NCI-H510A (cell line): ENCODE results near the gene ZNF423.

ENCODE experiments used
- DNase-seq: peaks from one replicate; lab custom pipeline; 2025; lab: John Stamatoyannopoulos, UW

ZNF423 gene

DNA sequence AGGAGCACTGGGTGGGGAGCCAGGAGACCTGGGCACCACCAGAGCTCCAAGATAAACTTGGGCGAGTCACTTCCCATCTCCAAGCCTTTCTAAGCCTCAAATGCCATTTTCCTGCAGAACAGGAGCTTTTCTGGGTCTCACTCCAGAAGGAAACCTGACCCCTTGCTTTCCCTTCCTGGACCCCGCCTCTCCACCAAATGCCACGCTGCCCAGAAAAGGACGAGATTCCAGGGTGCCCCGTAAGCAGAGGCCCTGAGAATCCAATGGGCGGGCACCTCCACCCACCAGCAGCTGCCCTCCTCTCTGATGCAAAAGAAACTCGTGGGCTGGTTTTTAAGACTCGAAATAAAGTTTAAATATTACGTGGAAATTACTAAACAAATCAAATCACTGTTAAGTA is 31.3 kb downstream of the ZNF423 start:
- no peak for DNase-seq

DNA sequence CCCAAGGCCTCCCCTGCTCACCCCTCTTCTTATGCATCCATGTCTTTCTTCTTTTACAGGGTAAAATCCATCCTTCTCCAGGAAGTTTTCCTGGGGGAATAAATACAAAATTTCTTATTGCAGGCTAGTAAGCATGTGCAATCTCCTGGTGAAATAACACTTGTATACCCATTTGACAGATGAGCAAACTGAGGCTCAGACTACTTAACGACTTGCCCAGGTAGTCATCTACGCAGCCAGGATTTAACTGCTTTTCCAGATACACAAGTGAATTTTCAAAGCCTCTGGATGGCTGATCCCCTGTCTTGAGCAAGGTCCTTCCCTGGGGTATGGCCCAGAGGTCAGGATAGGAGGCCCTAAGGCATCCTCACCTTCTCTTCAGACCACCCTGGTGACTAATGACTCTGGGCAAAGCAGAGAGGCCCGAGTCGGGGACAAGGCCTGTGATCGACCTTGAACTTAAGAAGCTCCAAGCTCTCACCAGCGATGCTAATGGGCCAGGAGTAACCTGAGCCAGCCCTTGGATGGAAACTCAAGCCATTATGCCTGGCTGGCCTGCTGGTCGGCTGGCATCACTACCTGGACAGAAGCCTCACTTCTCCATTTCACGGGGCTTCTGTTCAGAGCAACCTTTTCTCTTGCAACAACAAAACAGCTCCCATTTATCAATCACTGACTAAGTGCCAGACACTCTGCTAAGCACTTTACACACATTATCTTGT is 33.1 kb downstream of the ZNF423 start:
- DNase-seq = no peak

DNA sequence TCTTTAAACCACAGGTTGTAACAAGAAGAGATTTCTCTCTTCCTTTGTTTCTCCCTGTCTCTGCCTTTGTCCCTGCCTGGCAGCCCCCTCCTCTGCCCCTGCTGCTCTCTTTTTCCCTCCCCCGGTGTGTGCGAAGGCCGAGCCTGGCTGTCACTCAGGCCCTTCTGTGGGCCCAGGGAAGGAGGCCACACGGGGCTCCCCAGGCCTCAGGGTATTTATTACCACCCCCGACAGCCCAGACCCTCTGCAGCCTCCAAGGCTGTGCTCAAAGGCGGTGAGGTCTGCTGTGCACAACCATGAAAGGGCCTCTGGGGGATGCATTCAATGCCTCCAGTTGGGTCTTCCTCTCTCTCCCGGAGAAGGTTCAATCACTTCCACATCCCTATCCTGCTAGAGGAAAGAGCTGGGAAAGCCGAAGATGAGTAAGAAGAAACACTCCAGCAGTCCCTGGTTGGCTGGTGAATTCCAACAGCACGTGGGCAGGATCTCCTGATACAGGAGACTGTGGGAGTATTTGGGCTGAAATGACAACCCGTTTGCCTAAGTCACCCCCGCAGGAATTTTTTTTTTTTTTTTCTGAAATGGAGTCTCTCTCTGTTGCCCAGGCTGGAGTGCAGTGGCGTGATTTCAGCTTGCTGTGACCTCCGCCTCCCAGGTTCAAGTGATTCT is 34.2 kb downstream of the ZNF423 start:
- DNase-seq = no peak

DNA sequence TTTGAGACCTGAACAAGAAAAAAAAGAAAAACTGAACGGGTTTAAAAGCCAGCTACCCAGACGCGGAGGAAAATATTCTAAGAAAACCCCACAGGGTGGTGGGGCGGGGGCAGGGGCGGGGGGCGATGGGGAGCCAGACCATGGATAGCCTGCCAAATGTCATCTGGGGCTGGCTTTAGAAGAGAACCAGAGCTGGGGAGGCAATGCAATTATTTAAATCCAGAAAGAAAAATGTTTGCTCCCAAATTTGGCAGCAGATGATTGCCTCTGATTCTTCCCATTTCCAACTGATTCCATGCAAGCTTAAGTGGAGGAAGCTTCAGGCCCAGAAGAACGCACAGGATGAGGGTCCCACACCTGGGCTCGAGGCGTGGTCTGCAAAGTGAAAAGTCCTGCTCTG is 34.8 kb downstream of the ZNF423 start:
- no peak for DNase-seq

DNA sequence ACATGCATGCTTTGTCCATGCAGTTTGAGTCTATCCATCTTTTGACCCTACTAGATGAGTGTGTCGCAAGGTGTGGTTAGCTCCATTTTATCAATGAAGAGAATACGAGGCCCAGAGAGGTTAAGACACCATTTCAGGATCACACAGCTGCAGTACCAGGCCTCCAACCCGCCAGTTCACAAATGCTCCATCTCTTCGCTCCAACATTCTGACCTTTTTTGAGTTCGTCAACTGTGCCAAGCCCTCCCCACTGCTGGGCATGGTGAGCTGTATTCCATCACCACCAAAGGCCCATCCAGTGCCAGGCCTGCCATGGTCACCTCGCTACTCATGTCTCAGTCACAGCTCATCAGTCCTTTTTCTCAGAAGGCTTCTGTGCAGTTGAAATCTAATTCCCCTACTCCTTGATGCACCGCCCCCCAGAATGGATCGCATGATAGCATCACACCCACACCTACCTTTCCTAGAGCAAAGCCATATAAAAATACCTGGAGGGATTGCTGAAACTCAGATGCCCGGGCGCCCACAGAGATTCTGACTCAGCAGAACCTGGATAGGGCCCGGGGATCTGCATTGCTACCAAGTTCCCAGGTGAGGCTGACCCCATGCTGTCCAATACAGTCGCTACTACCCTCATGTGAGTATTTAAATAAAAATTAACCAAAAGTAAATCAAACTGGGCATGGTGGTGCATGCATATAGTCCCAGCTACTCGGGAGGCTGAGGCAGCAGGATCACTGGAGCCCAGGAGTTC is 38.0 kb downstream of the ZNF423 start:
- DNase-seq = no peak

DNA sequence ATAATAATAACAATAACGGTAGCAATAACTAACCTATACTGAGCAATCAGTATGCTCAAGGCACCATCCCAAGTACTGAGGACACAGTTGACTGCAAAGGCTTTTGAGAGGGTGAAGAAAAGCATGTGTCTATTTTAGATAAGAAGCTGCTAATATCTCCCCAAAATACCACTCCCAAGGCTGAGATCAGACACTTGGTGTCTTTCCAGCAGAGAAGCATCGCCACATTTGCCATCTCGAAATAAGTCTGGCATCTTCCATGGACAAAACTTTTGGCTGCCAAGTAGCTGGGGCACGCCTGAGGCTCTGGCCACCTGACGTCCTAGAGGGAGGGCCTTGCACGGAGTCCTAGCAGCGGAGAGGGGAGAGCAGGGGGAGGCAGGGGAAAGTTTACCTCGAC is 39.0 kb downstream of the ZNF423 start:
- no peak for DNase-seq

DNA sequence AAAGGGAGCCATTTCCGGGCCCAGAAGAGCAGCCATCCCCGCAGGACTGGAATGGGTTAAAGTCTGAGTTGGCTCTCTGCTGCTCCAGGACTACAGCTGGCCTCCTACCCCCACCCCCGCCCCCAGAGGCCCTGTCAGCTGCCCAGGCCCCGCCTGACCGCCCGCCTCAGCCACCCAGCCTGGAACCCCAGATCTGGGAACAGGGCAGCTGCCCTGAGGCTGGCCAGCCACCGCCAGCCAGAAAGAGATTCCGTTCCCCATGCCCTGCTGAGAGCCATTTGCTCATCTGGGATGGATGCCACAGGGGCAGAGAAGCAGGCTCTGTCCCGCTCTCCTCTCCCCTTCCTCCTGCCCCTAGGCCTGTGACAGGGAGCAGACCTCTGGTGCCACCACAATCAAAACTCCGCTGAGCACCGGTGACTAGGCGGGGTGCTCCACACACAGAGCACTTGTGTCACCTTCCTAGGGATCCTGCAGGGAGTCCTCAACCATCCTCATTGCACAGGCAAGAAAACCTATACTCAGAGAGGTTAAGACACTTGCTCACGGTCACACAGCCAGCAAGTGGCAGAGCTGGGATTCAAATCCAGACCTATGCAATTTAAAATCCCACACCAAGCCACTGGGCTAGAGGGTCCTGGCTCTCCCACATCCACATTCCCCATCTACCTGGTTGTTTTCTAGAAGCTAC is 44.1 kb downstream of the ZNF423 start:
- DNase-seq = no peak

DNA sequence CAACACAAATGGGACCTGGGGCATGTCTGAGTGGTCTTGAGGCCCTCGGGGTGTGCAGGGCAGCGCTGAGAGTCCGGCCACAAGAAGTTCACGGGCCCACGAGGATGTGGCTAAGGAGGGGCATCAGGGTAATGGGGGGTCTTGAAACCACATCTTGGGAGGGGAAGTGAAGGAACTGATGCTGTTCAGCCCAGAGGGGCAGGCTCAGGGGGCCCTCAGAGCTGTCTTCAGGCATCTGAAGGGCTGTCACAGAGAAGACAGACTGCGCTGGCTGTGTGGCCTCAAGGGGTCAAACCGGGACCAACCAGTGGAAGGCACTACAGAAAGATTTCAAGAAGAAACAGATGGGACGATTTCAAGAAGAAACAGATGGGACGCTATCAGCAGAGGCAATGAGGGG is 45.1 kb downstream of the ZNF423 start:
- no peak for DNase-seq

DNA sequence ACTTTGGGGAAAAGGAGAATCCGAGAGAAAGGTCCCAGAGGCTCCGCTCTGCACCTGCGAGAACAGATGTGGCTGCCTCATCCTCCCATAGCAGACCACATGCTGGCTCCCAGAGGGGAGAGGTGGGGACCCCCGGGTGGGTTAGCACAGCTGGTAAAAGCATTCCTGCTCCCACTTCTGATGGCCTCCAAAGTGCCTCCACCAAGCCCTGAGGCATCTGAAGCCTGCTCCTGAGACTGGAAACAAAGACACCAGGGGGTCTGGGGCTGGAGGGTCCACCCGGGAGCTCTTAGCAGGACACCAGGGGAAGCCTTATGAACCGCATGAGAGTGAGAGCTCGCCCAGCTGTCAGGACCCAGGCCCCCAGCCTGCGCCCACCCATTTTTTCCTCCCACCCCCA is 46.4 kb downstream of the ZNF423 start:
- no peak for DNase-seq

DNA sequence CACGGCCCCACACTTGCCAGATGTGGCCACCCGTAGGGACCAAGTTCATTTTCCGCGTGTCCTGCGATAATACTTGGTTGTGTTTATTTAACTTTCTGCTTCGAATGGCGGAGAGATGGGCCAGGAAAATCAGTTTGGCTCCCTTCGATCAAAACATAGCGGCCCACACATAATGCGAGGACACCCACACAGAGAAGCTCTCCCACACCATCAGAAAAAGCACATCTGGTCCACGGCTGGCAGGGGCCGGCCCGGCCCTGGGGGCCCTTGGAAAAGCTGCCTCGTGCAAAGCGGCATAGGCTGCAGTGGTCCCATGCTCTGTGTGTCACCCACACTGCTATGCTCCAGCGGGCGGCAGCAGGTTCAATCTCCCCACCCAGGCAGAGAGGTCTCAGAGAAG is 46.9 kb downstream of the ZNF423 start:
- DNase-seq = no peak

DNA sequence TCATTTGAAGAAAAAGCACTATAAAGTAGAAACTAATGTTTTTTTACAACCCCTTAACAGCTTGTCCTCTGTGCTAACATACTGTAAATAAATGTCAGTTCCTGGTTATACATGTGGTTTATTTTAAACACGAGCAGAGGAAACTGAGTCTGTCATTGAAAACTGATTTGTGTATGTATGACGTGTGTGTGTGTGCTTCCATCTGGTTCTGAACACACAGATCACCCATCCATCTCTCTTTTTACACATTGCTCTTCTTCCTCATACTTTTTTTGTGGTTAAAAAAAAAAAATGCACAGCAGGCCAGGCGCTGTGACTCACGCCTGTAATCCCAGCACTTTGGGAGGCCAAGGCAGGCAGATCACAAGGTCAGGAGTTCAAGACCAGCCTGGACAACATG is 49.5 kb downstream of the ZNF423 start:
- DNase-seq = no peak

DNA sequence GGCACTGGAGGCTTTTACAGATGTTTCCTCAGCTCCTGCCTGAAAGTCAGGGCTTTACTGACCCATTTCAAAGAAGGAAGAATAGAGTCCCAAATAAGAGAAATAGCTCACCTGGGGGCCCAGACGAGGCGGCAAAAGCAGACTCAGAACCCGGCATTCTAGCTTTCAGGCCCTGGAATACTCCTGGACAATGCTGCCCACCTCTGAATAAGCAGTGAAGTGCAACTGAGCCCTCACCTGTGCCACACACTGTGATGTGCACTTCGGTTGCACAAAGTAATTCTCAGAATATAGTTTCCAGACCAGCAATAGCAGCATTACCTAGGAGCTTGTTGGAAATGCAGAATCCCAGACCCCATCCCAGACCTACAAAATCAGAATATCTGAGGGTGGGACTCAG is 54.6 kb downstream of the ZNF423 start:
- no peak for DNase-seq

DNA sequence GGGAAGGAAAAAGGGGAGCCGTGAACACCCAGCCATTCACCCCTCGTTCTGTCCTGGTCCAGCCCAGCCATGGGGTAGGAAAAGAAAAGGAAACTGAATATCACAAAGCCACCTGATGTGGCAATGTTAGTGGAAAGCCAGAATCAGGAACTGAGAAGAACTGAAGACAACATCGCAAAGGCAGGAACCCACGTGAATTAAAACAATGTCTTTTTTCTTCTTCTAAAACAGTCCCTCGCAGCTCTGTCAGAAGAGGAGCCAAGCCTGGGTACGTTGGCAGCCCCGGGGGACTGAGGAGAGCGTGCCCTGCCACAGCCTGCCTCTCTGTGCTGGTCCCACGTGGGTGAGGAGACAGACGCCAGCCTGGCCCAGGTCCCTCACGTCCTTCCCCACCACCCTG is 55.0 kb downstream of the ZNF423 start:
- DNase-seq = no peak

DNA sequence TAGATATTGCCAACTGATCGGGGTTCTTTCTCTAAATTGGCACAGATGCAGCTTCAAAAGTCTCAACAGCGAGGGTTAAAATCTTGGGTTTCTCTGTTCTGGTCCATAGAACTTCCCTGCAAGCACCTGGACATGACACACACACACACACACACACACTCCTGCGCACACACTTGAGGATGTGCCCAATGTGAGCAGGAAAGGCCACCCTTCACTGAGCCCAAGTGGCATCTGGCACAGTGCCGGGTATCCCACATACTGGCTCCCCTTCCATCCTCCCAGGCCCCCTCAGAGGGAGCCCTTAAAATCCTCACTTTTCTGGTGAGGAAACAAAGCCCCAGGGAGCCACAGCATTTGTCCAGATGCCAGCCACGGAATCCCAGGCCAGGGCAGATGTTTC is 55.5 kb downstream of the ZNF423 start:
- DNase-seq = no peak

DNA sequence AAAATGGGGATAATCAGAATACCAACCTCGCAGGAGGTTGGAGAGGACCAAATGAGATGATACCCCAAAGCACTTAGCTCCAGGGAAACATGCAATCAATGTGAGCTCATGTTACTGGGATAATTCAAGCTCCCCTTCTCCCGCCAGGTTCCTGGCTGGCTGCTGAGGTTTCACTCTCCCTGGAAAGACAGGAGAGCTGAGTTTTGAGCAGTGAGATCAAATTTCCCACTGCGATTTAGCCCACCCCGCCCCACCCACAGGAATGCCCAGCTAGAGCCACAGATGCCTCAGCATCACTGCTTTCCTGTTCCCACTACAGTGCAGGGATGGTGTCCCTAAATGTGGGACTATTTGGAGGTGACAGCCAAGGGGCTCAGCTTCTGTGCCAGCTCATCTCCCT is 56.7 kb downstream of the ZNF423 start:
- DNase-seq = no peak

DNA sequence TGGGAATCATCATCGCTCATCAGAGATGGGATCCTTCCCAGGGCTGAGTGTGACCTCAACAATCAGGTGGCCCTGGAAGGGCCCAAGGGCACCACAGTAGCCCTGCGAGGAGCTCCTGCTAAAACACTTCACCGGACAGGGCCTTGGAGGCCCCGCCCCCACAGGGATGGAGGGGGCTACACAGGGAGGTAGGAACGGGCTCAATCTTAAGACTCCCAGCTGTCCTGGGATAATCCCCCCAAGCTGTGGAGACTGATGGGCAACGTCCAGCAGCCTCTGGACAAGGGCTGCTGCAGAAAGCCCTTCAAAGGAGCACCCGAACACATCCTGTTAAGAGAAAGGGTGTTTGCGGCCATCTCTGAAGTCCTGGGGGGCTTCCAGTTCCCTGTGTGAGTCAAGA is 60.4 kb downstream of the ZNF423 start:
- no peak for DNase-seq

DNA sequence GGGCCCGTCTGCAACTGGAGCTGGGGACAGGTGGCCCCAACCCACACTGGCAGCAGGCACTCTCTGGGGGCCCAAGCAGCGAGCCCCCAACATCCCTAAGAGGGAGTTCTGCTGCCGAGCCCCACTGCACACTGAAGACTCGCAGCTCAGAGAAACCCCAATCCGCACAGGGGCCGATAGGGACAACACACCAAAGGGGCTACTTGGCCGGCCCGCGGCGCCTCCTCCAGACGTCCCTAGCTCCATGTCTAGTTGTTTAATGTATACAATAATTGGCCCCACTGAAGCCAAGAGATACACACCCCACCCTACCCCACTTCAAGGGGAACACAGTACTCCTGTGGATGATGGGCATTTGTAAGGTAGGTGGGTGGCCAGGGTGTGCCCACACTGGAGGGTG is 62.7 kb downstream of the ZNF423 start:
- DNase-seq = no peak

DNA sequence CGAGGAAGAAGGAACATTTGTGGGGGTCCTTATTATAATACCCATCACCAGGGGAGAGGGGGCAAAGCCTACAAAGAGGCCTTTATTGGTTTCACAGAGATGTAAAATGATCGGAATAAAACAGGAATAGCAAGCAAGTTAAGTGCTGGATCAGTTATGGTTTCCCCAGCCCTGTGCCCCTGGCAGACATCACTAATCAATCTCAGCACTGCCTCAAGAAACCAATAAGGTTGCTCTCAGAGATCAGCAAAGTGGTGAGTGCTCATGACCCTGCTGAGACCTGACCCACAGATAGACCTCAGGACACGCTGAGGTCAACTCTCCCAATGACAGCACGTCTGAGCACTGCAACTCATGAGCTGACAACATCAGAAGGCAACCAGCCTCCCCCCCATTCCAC is 66.3 kb downstream of the ZNF423 start:
- no peak for DNase-seq

DNA sequence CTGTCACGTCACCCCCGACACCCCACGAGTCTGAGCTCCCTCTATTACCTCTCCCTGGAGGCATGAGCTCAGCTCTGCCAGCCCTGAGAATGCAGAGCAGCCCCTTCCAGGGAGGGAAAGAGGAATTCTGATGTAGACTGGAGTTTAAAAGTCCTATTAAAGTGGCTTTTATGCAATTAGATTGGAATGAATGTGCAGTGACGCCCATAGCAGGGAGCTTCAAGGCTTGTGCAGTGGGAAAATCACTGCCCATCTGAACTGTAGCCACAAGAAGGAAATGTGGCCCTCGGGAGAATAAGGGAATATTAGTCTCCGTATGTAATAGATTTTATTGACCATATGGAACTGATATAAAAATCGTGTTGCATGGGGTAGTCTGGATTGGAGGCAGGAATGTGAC is 66.9 kb downstream of the ZNF423 start:
- DNase-seq = no peak

DNA sequence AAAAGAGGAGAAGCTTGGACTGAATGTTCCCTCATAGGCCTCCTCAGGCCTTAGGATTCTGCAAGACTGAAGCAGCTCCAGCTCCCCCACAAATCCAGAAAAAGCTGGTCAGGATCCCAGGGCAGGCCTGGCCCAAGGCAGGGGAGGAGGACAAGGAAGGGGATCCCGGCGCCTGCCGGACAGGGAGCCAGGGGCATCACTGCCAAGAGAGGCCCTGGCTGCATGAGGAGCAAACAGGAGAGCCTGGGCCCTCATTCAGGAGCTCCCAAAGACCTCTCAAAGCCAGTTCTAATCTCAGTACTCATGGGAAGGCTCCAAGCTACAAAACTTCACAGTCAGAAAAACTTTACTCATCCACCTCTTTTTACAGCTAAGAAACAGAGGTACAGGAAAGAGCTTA is 67.3 kb downstream of the ZNF423 start:
- DNase-seq = no peak

DNA sequence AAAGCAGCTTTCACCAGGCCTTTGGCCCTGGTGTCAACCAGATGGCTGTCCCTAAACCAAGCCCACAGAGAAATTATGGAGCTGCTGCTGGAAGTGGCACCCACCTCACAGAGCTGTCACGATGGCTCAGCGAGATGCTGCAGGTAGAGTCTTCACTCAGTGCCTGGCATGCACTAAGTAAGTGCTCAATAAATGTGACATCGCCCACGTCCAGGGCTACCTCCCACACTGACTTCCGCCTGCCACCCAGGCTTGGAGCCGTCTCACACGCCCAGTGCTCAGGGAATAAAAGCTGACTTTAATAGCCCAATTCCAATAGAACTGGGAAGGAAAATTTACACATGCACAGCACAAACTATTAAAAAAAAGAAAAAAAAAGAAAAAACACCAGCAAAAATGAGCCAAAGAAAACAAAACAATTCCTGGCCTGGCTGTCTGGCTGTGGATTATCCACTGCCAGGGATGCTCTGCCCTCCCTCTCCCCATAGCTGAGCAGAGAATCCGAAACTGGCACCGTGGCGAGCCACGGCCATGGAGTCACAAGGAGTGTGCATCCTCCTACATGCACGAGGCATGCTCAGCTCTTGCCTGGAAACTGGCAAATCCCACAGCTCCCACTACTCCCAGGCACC is 68.9 kb downstream of the ZNF423 start:
- no peak for DNase-seq

DNA sequence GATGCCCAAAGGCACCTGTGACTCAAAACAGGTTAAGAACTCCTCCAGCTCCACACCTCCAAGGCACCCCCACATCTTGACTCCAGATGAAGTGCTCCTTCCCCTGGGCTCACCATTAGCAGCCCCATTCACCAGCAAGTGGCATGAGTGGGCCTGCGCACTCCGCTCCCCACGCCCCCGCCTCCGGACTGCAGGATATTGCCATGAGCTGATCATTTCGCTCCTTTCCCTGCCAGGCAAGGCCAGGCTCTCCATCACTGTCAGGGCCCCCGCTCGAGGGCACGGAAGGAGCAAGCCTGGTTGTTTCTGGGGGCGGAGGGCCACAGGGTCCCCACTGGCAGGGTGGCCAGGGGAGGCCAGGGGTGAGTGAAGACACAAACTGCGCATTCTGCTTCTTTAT is 69.9 kb downstream of the ZNF423 start:
- no peak for DNase-seq
